Vagina (tissue), 2 donors: ENCODE measurements around the gene BAG3. TPM values are rescaled to one million over a fixed set of nuclear protein-coding genes. Genes with fewer than 3 reads are reported as not detected.

Experiments used
- DNase-seq, 2 donors: peaks; one replicate each; pipeline ENCODE4 v3.0.0-alpha.2; 2017; ENCODE audit errors: extremely low spot score in 2 of 2
- H3K27ac ChIP-seq: fragments of 200-600 bp; sonication (generic); one replicate; pipeline ENCODE4 v1.5.1; 2019
- H3K27me3 ChIP-seq: fragments of 200-600 bp; sonication (generic); one replicate; pipeline ENCODE4 v1.5.1; 2019
- H3K36me3 ChIP-seq, 2 donors: fragments of 200-600 bp; sonication (generic); one replicate each; pipeline ENCODE4 v1.5.1; 2017 to 2019
- H3K4me1 ChIP-seq: fragments of 200-600 bp; sonication (generic); one replicate; pipeline ENCODE4 v1.5.1; 2019
- H3K4me3 ChIP-seq, 2 donors: fragments of 200-600 bp; sonication (generic); 1 replicate in 1 of 2; 2 replicates in 1 of 2; pipeline ENCODE4 v1.5.1; 2016 to 2019
- H3K9me3 ChIP-seq: fragments of 200-600 bp; sonication (generic); one replicate; pipeline ENCODE4 v1.5.1; 2019
- POLR2A ChIP-seq, 2 donors: fragments of 450-650 bp; IDR thresholded peaks; one replicate each; pipeline ENCODE4 v1.6.1; 2017; ENCODE audit warnings: antibody characterized with exemption in 2 of 2, mild to moderate bottlenecking in 2 of 2, moderate library complexity in 2 of 2
- POLR2AphosphoS5 ChIP-seq, 2 donors: sonication (generic); formaldehyde crosslinking; IDR thresholded peaks; one replicate each; pipeline ENCODE4 v1.9.0; 2017; ENCODE audit warnings: antibody characterized with exemption in 2 of 2, mild to moderate bottlenecking in 2 of 2, low read depth in 1 of 2; ENCODE audit not compliant: insufficient read depth in 1 of 2
- intact Hi-C: fragments of 100-400 bp; cut with DNase I; formaldehyde crosslinking; loops from one replicate; pipeline ENCODE4 v1.15.1; 2023
- total RNA-seq: library from RNA; depleted of rRNA; stranded (reverse); fragments of >200 nt; gene quantifications from one replicate; pipeline ENCODE4 v1.2.3, GENCODE V29; 2016
- TF ChIP-seq, protein P1 (sequence below), 3 experiments: fragments of 450-650 bp in 2 of 3; fragments of 200-600 bp in 1 of 3; sonication (generic) in 1 of 3; IDR thresholded peaks; one replicate each; pipeline ENCODE4 v1.5.1; 2017 to 2019; ENCODE audit warnings: antibody characterized with exemption in 3 of 3, mild to moderate bottlenecking in 2 of 3, moderate library complexity in 2 of 3

The BAG3 gene
- total RNA-seq, 1 donor from 2014 or later: 69.0 TPM

DNA sequence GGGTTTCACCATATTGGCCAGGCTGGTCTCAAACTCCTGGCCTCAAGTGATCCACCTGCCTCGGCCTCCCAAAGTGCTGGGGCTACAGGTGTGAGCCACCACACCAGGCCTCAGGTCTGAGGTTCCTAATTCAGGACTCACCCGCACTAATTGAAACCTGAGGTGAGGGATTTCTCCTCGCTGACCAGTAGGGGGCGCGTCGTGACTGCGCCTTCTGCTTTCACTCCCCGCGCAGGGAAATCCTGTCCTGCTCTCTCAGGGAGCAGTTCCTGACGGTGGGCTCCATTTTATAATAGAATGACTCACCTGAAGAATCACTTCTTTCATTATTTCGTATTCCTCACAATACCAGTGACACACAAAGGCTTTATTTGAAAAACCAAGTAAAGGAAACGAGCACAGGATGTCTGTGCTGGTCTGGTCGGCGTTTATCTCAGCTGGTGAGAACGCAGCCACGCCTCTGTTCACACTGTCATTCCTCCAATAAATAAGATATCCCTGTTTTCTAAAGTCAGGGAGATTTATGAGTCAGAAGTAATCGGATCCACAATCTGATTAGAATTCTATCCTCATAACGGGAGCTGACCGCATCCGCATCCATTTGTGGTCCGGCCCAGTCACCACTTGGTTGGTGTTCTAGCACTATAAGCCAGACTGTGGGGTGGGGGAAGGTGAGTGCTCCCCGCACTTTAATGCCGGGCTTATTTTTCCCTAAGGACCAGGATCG is 35.4 kb downstream of the BAG3 start:
- peak; percentile 48 to 85 for TF ChIP-seq POLR2AphosphoS5 (IDR thresholded peaks at IDR 0.05; ENCODE audit: insufficient read depth in 1 of 2, low read depth in 1 of 2)
- TF ChIP-seq POLR2A (IDR thresholded peaks at IDR 0.05): no peak
- TF ChIP-seq, protein P1, sequence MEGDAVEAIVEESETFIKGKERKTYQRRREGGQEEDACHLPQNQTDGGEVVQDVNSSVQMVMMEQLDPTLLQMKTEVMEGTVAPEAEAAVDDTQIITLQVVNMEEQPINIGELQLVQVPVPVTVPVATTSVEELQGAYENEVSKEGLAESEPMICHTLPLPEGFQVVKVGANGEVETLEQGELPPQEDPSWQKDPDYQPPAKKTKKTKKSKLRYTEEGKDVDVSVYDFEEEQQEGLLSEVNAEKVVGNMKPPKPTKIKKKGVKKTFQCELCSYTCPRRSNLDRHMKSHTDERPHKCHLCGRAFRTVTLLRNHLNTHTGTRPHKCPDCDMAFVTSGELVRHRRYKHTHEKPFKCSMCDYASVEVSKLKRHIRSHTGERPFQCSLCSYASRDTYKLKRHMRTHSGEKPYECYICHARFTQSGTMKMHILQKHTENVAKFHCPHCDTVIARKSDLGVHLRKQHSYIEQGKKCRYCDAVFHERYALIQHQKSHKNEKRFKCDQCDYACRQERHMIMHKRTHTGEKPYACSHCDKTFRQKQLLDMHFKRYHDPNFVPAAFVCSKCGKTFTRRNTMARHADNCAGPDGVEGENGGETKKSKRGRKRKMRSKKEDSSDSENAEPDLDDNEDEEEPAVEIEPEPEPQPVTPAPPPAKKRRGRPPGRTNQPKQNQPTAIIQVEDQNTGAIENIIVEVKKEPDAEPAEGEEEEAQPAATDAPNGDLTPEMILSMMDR (IDR thresholded peaks at IDR 0.05): peak; percentile 86 to 92 (median 90)
- peak overlapping the region; percentile 83 for H3K27ac ChIP-seq
- peak overlapping the region; percentile 22 to 35 for H3K4me3 ChIP-seq
- no peaks in the 10 kb centered on the region for H3K36me3 ChIP-seq
- no peaks in the 10 kb centered on the region for H3K9me3 ChIP-seq
- intact Hi-C loops: no loop called here
- no peak for DNase-seq
- no peaks in the 10 kb centered on the region for H3K27me3 ChIP-seq
- peaks cover 34% of the 10 kb centered on the region for H3K4me1 ChIP-seq

- Histone ChIP-seq H3K27ac (peak overlapping the region; percentile 83), H3K4me3 (peak overlapping the region; percentile 22 to 35)
- intact Hi-C loops: no loop called here
Observed at GRCh38 chr10:119687192-119688032, 36.2 kb downstream of the BAG3 start.

GRCh38 chr10:119688033-119688508 is 36.9 kb downstream of the BAG3 start:
- H3K27me3 ChIP-seq: no peaks in the 10 kb centered on the region
- no peak for TF ChIP-seq POLR2AphosphoS5 (IDR thresholded peaks at IDR 0.05; ENCODE audit: insufficient read depth in 1 of 2, low read depth in 1 of 2)
- TF ChIP-seq, protein P1 (IDR thresholded peaks at IDR 0.05): no peak
- TF ChIP-seq POLR2A (IDR thresholded peaks at IDR 0.05): no peak
- no peak overlapping the region for H3K4me3 ChIP-seq
- peaks cover 19% of the 10 kb centered on the region for H3K4me1 ChIP-seq
- intact Hi-C loops: no loop called here
- no peaks in the 10 kb centered on the region for H3K9me3 ChIP-seq
- no peak for DNase-seq
- H3K27ac ChIP-seq: peak overlapping the region; percentile 83
- H3K36me3 ChIP-seq: no peaks in the 10 kb centered on the region

More at GRCh38 chr10:119687192-119688032, 36.2 kb downstream of the BAG3 start:
- no peak for TF ChIP-seq POLR2A (IDR thresholded peaks at IDR 0.05)
- no peak for TF ChIP-seq POLR2AphosphoS5 (IDR thresholded peaks at IDR 0.05; ENCODE audit: insufficient read depth in 1 of 2, low read depth in 1 of 2)
- TF ChIP-seq, protein P1 (IDR thresholded peaks at IDR 0.05): no peak
- H3K4me1 ChIP-seq: peaks cover 26% of the 10 kb centered on the region
- H3K27me3 ChIP-seq: no peaks in the 10 kb centered on the region
- H3K36me3 ChIP-seq: no peaks in the 10 kb centered on the region
- DNase-seq: no peak
- H3K9me3 ChIP-seq: no peaks in the 10 kb centered on the region

DNA sequence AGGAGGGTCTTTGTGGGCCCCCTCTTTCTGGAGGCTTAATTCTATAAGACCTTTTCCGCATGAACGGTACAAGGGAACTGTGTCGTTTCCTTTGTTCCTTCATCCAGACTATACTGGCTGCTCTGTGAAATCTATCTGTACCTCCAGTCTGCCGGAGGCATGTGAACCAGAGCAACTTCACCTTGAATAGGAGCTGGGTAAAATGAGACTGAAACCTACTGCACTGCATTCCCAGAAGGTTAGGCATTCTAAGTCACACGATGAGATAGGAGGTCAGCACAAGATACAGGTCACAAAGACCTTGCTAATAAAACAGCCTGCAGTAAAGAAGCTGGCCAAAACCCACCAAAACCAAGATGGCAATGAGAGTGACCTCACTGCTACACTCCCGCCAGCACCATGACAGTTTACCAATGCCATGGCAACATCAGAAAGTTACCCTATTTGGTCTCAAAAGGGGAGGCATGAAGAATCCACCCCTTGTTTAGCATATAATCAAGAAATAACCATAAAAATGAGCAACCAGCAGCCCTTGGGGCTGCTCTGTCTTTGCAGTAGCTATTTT is 37.9 kb downstream of the BAG3 start:
- Histone ChIP-seq H3K27ac (no peak overlapping the region), H3K4me3 (no peak overlapping the region), H3K4me1 (peaks cover 17% of the 10 kb centered on the region), H3K9me3 (no peaks in the 10 kb centered on the region), H3K36me3 (no peaks in the 10 kb centered on the region), H3K27me3 (no peaks in the 10 kb centered on the region)
- TF ChIP-seq, protein P1 (IDR thresholded peaks at IDR 0.05): no peak
- no peak for TF ChIP-seq POLR2AphosphoS5 (IDR thresholded peaks at IDR 0.05; ENCODE audit: insufficient read depth in 1 of 2, low read depth in 1 of 2)
- TF ChIP-seq POLR2A (IDR thresholded peaks at IDR 0.05): no peak
- intact Hi-C loops: no loop called here
- DNase-seq: no peak
